Type B pancreatic cell (in vitro differentiated cells): ENCODE data around the gene NUP93. TPM values are rescaled to one million over a fixed set of nuclear protein-coding genes. Genes with fewer than 3 reads are reported as not detected.

Experiments
- DNase-seq: peaks from one replicate; pipeline ENCODE4 v3.0.0; 2021; ENCODE audit warnings: mixed read lengths; ENCODE audit not compliant: unreplicated experiment; ENCODE audit errors: extremely low spot score
- H3K27ac Mint-ChIP-seq: 2 replicates; pipeline ENCODE4 v1.8.0; 2021; ENCODE audit warnings: mild to moderate bottlenecking, mixed read lengths
- H3K27me3 Mint-ChIP-seq: 2 replicates; pipeline ENCODE4 v1.8.0; 2021; ENCODE audit warnings: mixed read lengths
- H3K36me3 Mint-ChIP-seq: 2 replicates; pipeline ENCODE4 v1.8.0; 2021; ENCODE audit warnings: mixed read lengths
- H3K4me1 Mint-ChIP-seq: one replicate; pipeline ENCODE4 v1.8.0; 2021; ENCODE audit warnings: mixed read lengths; ENCODE audit not compliant: unreplicated experiment
- H3K4me3 Mint-ChIP-seq: 2 replicates; pipeline ENCODE4 v1.8.0; 2021; ENCODE audit warnings: mild to moderate bottlenecking, mixed read lengths
- H3K9me3 Mint-ChIP-seq: 2 replicates; pipeline ENCODE4 v1.8.0; 2021; ENCODE audit warnings: mixed read lengths
- CTCF ChIP-seq: fragments of 200-600 bp; sonication (generic); conservative IDR thresholded peaks from 2 replicates; pipeline ENCODE4 v1.5.0; 2021; ENCODE audit warnings: antibody characterized with exemption, mild to moderate bottlenecking
- total RNA-seq: library from RNA; stranded (reverse); gene quantifications from 2 replicates; pipeline ENCODE4 v1.2.1, GENCODE V29; 2021; ENCODE audit warnings: low replicate concordance

The NUP93 gene
- total RNA-seq, 1 donor from 2014 or later, result 101 TPM

DNA sequence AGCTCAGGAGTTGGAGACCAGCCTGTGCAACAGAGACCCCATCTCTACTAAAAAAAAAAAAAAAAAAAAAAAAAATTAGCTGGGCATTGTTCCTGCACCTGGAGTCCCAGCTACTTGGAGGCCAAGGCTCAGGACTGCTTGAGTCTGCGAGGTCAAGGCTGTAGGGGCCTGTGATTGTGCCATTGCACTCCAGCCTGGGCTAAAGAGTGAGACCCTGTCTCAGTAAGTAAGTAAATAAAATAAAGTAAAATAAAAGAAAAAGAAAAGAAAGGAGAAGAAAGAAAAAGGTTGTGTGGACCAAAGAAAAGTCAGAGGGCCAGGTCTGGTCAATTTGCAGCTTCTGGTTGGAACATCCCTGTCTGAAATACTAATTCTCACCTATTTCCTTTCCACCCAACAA lies 29.3 kb upstream of the NUP93 start:
- no peak for TF ChIP-seq CTCF
- peaks cover 2% of the 10 kb centered on the region for H3K27me3 Mint-ChIP-seq
- no peaks in the 10 kb centered on the region for H3K36me3 Mint-ChIP-seq
- H3K27ac Mint-ChIP-seq, result no peak overlapping the region
- no peak for DNase-seq
- no peaks in the 10 kb centered on the region for H3K9me3 Mint-ChIP-seq
- peaks cover 9% of the 10 kb centered on the region for H3K4me1 Mint-ChIP-seq
- no peak overlapping the region for H3K4me3 Mint-ChIP-seq

GRCh38 chr16:56701534-56701933 lies 28.4 kb upstream of the NUP93 start:
- DNase-seq, result no peak
- no peak overlapping the region for H3K4me3 Mint-ChIP-seq
- peaks cover 2% of the 10 kb centered on the region for H3K27me3 Mint-ChIP-seq
- peak overlapping the region; percentile 63 for H3K27ac Mint-ChIP-seq
- no peak for TF ChIP-seq CTCF
- no peaks in the 10 kb centered on the region for H3K9me3 Mint-ChIP-seq
- no peaks in the 10 kb centered on the region for H3K36me3 Mint-ChIP-seq
- H3K4me1 Mint-ChIP-seq, result peaks cover 9% of the 10 kb centered on the region

DNA sequence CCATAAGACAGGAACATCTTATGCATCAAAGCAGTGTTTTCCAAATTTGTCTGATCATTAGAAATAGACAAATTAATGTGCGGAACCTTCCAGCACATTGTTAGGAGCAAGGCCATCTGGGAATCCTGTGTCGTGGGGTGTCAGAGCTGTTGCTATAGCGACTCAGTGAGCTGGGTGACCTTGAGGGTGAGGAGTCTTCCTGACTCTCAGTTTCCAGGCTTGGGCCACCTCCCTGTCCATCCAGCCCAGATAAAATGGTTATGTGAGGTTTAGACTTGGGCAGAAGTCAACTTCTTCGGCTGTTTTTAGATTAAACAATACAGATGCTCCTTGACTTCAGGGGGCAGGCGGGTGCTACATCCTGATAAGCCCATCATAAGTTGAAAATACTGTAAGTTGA lies 27.1 kb upstream of the NUP93 start:
- Mint-ChIP-seq H3K27me3 (peaks cover 6% of the 10 kb centered on the region), H3K9me3 (no peaks in the 10 kb centered on the region), H3K27ac (peak overlapping the region; percentile 13), H3K4me1 (peaks cover 9% of the 10 kb centered on the region), H3K36me3 (no peaks in the 10 kb centered on the region), H3K4me3 (no peak overlapping the region)
- TF ChIP-seq CTCF, result no peak
- no peak for DNase-seq

DNA sequence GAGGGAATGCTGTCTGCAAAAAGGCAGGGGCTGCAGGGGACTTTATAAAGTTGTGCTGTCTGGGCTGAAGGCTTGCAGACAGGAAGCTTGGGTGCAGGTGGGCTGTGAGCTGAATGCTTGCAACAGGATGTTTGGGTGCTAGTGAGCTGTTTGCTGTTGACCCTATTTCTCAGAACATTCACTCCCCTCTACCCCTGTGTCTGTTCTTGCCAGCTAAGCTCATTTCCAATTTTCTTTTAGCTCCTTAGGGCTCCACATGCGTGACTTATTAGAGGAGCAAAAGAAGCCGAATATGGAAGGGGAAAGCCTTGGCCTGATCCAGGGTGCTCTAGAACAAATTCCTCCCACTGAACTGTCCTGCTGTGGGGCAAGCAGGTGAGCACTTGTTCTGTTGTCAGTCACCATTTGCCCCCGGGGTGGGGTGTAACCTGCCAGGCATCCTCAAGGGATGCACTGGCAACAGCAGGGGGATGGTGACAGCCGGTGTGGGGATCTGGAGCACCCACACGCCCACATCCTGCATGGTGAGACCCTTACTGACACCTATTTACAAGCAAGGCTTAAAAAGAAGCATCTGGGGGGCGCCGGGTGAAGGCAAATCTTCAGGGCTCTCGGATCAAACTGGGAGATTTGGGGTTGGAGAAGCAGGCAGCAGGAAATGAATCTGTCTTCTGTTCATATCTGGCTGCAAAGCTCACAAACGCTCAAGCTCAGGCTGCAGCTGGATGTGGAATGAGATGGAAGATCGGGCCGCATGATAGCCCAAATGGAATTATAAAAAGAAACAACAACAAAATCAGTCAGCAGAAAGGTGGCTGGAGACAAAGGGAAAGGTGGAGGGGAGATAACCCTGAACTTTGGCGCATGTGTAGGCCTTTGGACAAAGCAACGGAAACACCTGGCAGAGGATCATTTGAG lies 21.1 kb upstream of the NUP93 start:
- no peak overlapping the region for H3K27ac Mint-ChIP-seq
- no peak overlapping the region for H3K4me3 Mint-ChIP-seq
- no peak for TF ChIP-seq CTCF
- no peaks in the 10 kb centered on the region for H3K36me3 Mint-ChIP-seq
- DNase-seq, result no peak
- no peaks in the 10 kb centered on the region for H3K9me3 Mint-ChIP-seq
- peaks cover 19% of the 10 kb centered on the region for H3K27me3 Mint-ChIP-seq
- H3K4me1 Mint-ChIP-seq, result no peaks in the 10 kb centered on the region

DNA sequence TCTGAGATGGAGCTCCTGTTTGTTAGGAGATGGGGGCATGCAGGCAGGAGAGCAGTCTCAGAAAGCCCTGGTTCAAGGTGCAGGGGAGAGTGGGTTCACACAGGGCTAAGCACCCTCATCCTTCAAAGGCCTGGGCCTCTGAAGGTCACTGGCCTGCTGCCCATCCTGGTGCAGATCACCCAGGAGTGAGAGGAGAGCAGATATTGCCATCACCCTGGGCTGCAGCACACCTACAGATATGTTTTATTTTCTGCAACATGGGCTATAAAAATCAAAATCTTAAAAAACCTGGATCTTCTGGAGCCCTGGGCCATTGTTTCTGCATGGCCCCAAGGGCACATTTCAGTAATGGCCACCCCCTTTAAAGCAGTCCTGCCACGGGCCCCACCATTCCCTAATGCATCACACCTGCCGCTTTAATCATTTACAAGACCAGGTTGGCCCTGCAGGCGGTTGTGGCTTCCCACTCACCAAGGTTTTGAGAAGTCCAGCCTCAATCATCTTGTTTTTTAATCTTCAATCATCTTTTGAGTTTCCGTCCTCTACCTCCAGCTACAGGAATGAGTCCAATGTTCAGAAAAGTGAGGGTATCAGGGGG lies 20.4 kb upstream of the NUP93 start:
- peaks cover 19% of the 10 kb centered on the region for H3K27me3 Mint-ChIP-seq
- no peak overlapping the region for H3K4me3 Mint-ChIP-seq
- H3K9me3 Mint-ChIP-seq, result no peaks in the 10 kb centered on the region
- H3K27ac Mint-ChIP-seq, result no peak overlapping the region
- no peaks in the 10 kb centered on the region for H3K36me3 Mint-ChIP-seq
- no peak for DNase-seq
- no peaks in the 10 kb centered on the region for H3K4me1 Mint-ChIP-seq
- TF ChIP-seq CTCF, result no peak
